Measurements from ENCODE around the gene SYT8. TPM values are rescaled to one million over a fixed set of nuclear protein-coding genes. Genes with fewer than 3 reads are reported as not detected.

The SYT8 gene
- total RNA-seq, 1 donor = not detected

- DNase-seq (ENCODE audit: low read depth) = no peak
- TF ChIP-seq CTCF (IDR thresholded peaks at IDR 0.05; ENCODE audit: insufficient read depth, low read depth, low read length) = no peak
- H3K4me3 ChIP-seq (ENCODE audit: low read depth, low read length) = no peak overlapping the region
These were observed 6.1 kb downstream of the SYT8 start for GRCh38 chr11:1840780-1841480.

- TF ChIP-seq CTCF (IDR thresholded peaks at IDR 0.05; ENCODE audit: insufficient read depth, low read depth, low read length) = no peak
- no peak for DNase-seq (ENCODE audit: low read depth)
- H3K4me3 ChIP-seq (ENCODE audit: low read depth, low read length) = no peak overlapping the region
These were observed 6.8 kb downstream of the SYT8 start for GRCh38 chr11:1841511-1842148.

GRCh38 chr11:1842149-1843097 is 7.6 kb downstream of the SYT8 start:
- no peak for DNase-seq (ENCODE audit: low read depth)
- no peak overlapping the region for H3K4me3 ChIP-seq (ENCODE audit: low read depth, low read length)
- no peak for TF ChIP-seq CTCF (IDR thresholded peaks at IDR 0.05; ENCODE audit: insufficient read depth, low read depth, low read length)

- TF ChIP-seq CTCF (IDR thresholded peaks at IDR 0.05; ENCODE audit: insufficient read depth, low read depth, low read length) = no peak
- no peak for DNase-seq (ENCODE audit: low read depth)
- no peak overlapping the region for H3K4me3 ChIP-seq (ENCODE audit: low read depth, low read length)
These were observed 8.3 kb downstream of the SYT8 start for GRCh38 chr11:1843098-1843473.

- no peak for DNase-seq (ENCODE audit: low read depth)
- no peak overlapping the region for H3K4me3 ChIP-seq (ENCODE audit: low read depth, low read length)
- TF ChIP-seq CTCF (IDR thresholded peaks at IDR 0.05; ENCODE audit: insufficient read depth, low read depth, low read length) = no peak
These were observed 9.0 kb downstream of the SYT8 start for GRCh38 chr11:1843796-1844195.

- no peak overlapping the region for H3K4me3 ChIP-seq (ENCODE audit: low read depth, low read length)
- TF ChIP-seq CTCF (IDR thresholded peaks at IDR 0.05; ENCODE audit: insufficient read depth, low read depth, low read length) = no peak
- DNase-seq (ENCODE audit: low read depth) = peak; percentile 94
These were observed 9.7 kb downstream of the SYT8 start for GRCh38 chr11:1844221-1845094.
